T-cell (primary cell): ENCODE data around the gene SLC25A13. TPM values are rescaled to one million over a fixed set of nuclear protein-coding genes. Genes with fewer than 3 reads are reported as not detected.

Experiments used
- ATAC-seq, 4 experiments: fragments of 200-7000 bp in 3 of 4; fragments of 150-1000 bp in 1 of 4; cut with Tn5 transposase; replicated peaks in 1 of 4; 1 replicate in 3 of 4; 2 replicates in 1 of 4; pipeline ENCODE4 v1.10.0; 2021; ENCODE audit warnings: moderate library complexity in 3 of 4, mild to moderate bottlenecking in 2 of 4, moderate number of reproducible peaks in 1 of 4
- CTCF ChIA-PET, 2 donors: fragments of 300-600 bp; sonication (Branson Sonifier 250); formaldehyde crosslinking; loops; one replicate each; lab custom pipeline; 2022; ENCODE audit warnings: antibody characterized with exemption in 2 of 2; lab: Charles Lee
- POLR2A ChIA-PET, 2 donors: fragments of 300-600 bp; sonication (Branson Sonifier 250); formaldehyde crosslinking; loops; one replicate each; lab custom pipeline; 2022; ENCODE audit warnings: antibody characterized with exemption in 2 of 2; lab: Charles Lee
- DNase-seq, 35 experiments: peaks; one replicate each; pipeline versions ENCODE4 v3.0.0 to v3.0.0-alpha.2; 2013 to 2023
- H3K27ac ChIP-seq: one replicate; pipeline ENCODE4 v1.5.1; 2013; ENCODE audit warnings: low read length
- H3K27me3 ChIP-seq, 2 experiments: replicated peaks in 1 of 2; 1 replicate in 1 of 2; 2 replicates in 1 of 2; pipeline versions ENCODE4 v1.6.1 to v1.7.0; 2013; ENCODE audit warnings: low read length in 1 of 2, mixed read lengths in 1 of 2; ENCODE audit not compliant: control insufficient read depth in 2 of 2, insufficient read depth in 2 of 2; ENCODE audit errors: extremely low read depth in 1 of 2
- H3K36me3 ChIP-seq, 2 donors: 1 replicate in 1 of 2; 2 replicates in 1 of 2; pipeline versions ENCODE4 v1.6.1 to v1.7.0; 2013; ENCODE audit warnings: low read length in 1 of 2; ENCODE audit not compliant: control insufficient read depth in 2 of 2, insufficient read depth in 1 of 2; ENCODE audit errors: extremely low read depth in 1 of 2
- H3K4me1 ChIP-seq, 2 experiments: 1 replicate in 1 of 2; 2 replicates in 1 of 2; pipeline versions ENCODE4 v1.6.1 to v1.7.0; 2013; ENCODE audit warnings: low read length in 2 of 2, mixed read lengths in 1 of 2; ENCODE audit not compliant: insufficient read depth in 2 of 2, control insufficient read depth in 1 of 2; ENCODE audit errors: extremely low read depth in 1 of 2
- H3K4me3 ChIP-seq, 2 donors: 1 replicate in 1 of 2; 2 replicates in 1 of 2; pipeline versions ENCODE4 v1.5.1 to v1.7.0; 2013; ENCODE audit warnings: mild to moderate bottlenecking in 2 of 2, low read length in 1 of 2, moderate library complexity in 1 of 2; ENCODE audit not compliant: control insufficient read depth in 1 of 2; ENCODE audit errors: extremely low read depth in 1 of 2
- H3K9me3 ChIP-seq: 2 replicates; pipeline ENCODE4 v1.7.0; 2013
- H3K27ac Mint-ChIP-seq, 2 donors: one replicate each; pipeline ENCODE4 v1.8.0; 2020 to 2021; ENCODE audit warnings: mild to moderate bottlenecking in 2 of 2, mixed read lengths in 2 of 2
- H3K27me3 Mint-ChIP-seq, 2 donors: one replicate each; pipeline ENCODE4 v1.8.0; 2021 to 2022; ENCODE audit warnings: mixed read lengths in 2 of 2
- H3K36me3 Mint-ChIP-seq: one replicate; pipeline ENCODE4 v1.8.0; 2021; ENCODE audit warnings: mixed read lengths
- H3K4me1 Mint-ChIP-seq, 3 donors: one replicate each; pipeline ENCODE4 v1.8.0; 2020 to 2022; ENCODE audit warnings: mixed read lengths in 3 of 3, mild to moderate bottlenecking in 1 of 3
- H3K4me3 Mint-ChIP-seq, 3 donors: one replicate each; pipeline ENCODE4 v1.8.0; 2020 to 2022; ENCODE audit warnings: mild to moderate bottlenecking in 3 of 3, mixed read lengths in 3 of 3, moderate library complexity in 3 of 3
- H3K9me3 Mint-ChIP-seq, 3 donors: one replicate each; pipeline ENCODE4 v1.8.0; 2020 to 2022; ENCODE audit warnings: mixed read lengths in 3 of 3
- WGBS: methylation state at CpG from one replicate; pipeline ENCODE4 v1.1.5; 2013; ENCODE audit warnings: missing lambda C conversion rate; ENCODE audit not compliant: insufficient coverage; 5-methylcytosine and 5-hydroxymethylcytosine counted together
- total RNA-seq, 35 experiments: library from RNA in 6 of 35; stranded (reverse) in 6 of 35; fragments of 120-200 nt in 1 of 35; gene quantifications; one replicate each; pipeline versions ENCODE4 v1.2.1 to v1.2.4 and lab custom pipeline; 2013 to 2026

The SLC25A13 gene
- total RNA-seq, 5 donors from 2014 or later (not counting 1 experiment from before 2014, with no cell fraction given), result 8.1 to 19.1 (median 10.9) TPM

DNA sequence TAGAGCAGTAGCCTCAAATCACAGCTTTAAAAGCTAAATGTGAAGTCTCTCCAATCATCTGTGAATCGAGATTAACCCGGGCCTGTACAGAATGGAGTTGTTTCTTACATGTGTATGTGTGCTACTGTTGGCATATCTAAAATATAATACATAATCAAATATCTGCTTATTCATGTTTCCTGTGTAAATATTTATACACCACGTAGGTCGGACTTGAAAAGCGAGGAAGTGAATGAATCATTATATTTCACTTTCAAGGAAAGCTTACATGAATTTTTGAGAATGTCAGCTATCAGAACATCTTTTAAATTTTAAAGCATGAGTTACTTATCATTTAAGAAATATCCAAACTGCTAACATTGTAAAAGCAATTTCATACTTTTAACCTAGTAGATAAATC, 233.3 kb downstream of the SLC25A13 start:
- Mint-ChIP-seq H3K9me3 (no peaks in the 10 kb centered on the region), H3K4me1 (no peaks in the 10 kb centered on the region), H3K4me3 (no peak overlapping the region), H3K27ac (no peak overlapping the region), H3K27me3 (peaks cover 17 to 22% of the 10 kb centered on the region in 2 donors), H3K36me3 (no peaks in the 10 kb centered on the region)
- ATAC-seq, result no peak
- ChIA-PET POLR2A (no interaction called here), CTCF (no interaction called here)
- Histone ChIP-seq H3K36me3 (no peaks in the 10 kb centered on the region), H3K27me3 (peaks cover 0 to 9% of the 10 kb centered on the region in 2 experiments), H3K4me1 (no peaks in the 10 kb centered on the region), H3K4me3 (no peak overlapping the region), H3K9me3 (no peaks in the 10 kb centered on the region), H3K27ac (no peak overlapping the region)
- no CpG with 5 or more reads among the region's 5 CpGs for WGBS
- no peak for DNase-seq

DNA sequence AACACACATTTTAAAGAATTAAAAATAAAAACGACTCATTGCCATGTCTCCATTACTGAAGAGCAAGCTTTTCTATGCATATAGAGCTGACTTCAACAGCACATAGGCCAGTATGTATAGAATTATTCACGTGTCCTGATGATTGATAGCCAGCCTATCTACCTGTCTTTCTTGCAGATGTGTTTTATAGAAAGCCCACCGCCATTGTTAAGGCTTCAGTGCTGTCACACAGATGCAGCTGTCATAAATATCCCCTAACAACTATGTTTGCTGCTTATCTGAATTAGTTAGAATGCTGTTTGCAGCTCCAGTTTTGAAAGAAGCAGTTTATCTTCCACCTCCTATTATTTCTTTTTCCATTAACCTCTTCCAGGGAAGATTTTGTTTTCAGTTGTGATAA, 235.9 kb downstream of the SLC25A13 start:
- Mint-ChIP-seq H3K27ac (no peak overlapping the region), H3K27me3 (peaks cover 8 to 25% of the 10 kb centered on the region in 2 donors), H3K4me1 (no peaks in the 10 kb centered on the region), H3K4me3 (no peak overlapping the region), H3K9me3 (no peaks in the 10 kb centered on the region), H3K36me3 (no peaks in the 10 kb centered on the region)
- no CpG with 5 or more reads among the region's 3 CpGs for WGBS
- Histone ChIP-seq H3K27me3 (peaks cover 0 to 4% of the 10 kb centered on the region in 2 experiments), H3K9me3 (no peaks in the 10 kb centered on the region), H3K36me3 (no peaks in the 10 kb centered on the region), H3K27ac (no peak overlapping the region), H3K4me1 (no peaks in the 10 kb centered on the region), H3K4me3 (no peak overlapping the region)
- ATAC-seq (no peak), DNase-seq (no peak)
- ChIA-PET CTCF (interaction anchor here (0.6 to 1.5 kb wide), 2 partner anchors 11 to 48 kb away, joined by 3 to 4 read pairs; no protein-coding TSS in a partner anchor), POLR2A (interaction anchor here in 1 of 2 donors (0.5 kb wide), 1 partner anchor 30 kb away, joined by 3 read pairs; no protein-coding TSS in a partner anchor)

GRCh38 chr7:96084881-96085553, 236.9 kb downstream of the SLC25A13 start:
- Histone ChIP-seq H3K4me1 (no peaks in the 10 kb centered on the region), H3K36me3 (no peaks in the 10 kb centered on the region), H3K27ac (no peak overlapping the region), H3K4me3 (no peak overlapping the region), H3K27me3 (peaks cover 0 to 4% of the 10 kb centered on the region in 2 experiments), H3K9me3 (no peaks in the 10 kb centered on the region)
- H3K4me1 Mint-ChIP-seq, result no peaks in the 10 kb centered on the region
- H3K27ac Mint-ChIP-seq, result no peak overlapping the region
- peaks cover 5 to 22% of the 10 kb centered on the region in 2 donors for H3K27me3 Mint-ChIP-seq
- POLR2A ChIA-PET, result no interaction called here
- CTCF ChIA-PET, result interaction anchor here in 1 of 2 donors (1.5 kb wide), 1 partner anchor 10 kb away, joined by 4 read pairs; no protein-coding TSS in a partner anchor
- H3K9me3 Mint-ChIP-seq, result no peaks in the 10 kb centered on the region
- no peak for ATAC-seq
- H3K36me3 Mint-ChIP-seq, result no peaks in the 10 kb centered on the region
- WGBS, result no CpG with 5 or more reads among the region's 1 CpG
- DNase-seq, result no peak
- H3K4me3 Mint-ChIP-seq, result no peak overlapping the region

- peaks cover 0 to 12% of the 10 kb centered on the region in 2 experiments for H3K27me3 ChIP-seq
- Mint-ChIP-seq H3K9me3 (no peaks in the 10 kb centered on the region), H3K27ac (no peak overlapping the region), H3K4me1 (peaks cover 10 to 14% (median 13%) of the 10 kb centered on the region in 3 donors), H3K4me3 (no peak overlapping the region), H3K27me3 (peaks cover 22 to 24% of the 10 kb centered on the region in 2 donors), H3K36me3 (no peaks in the 10 kb centered on the region)
- peaks cover 0 to 9% of the 10 kb centered on the region in 2 experiments for H3K4me1 ChIP-seq
- ChIA-PET CTCF (no interaction called here), POLR2A (no interaction called here)
- H3K4me3 ChIP-seq, result no peak overlapping the region
- H3K27ac ChIP-seq, result no peak overlapping the region
- H3K9me3 ChIP-seq, result no peaks in the 10 kb centered on the region
- no peak for ATAC-seq
- no peaks in the 10 kb centered on the region for H3K36me3 ChIP-seq
- WGBS, result 96% methylated on average over 3 of the region's 6 CpGs
- no peak for DNase-seq
These were observed 241.9 kb downstream of the SLC25A13 start for GRCh38 chr7:96080027-96080426.

- peaks cover 25 to 33% of the 10 kb centered on the region in 2 donors for H3K27me3 Mint-ChIP-seq
- DNase-seq (peak in 1 of 35 experiments; percentile 1), ATAC-seq (no peak)
- H3K4me1 Mint-ChIP-seq, result peaks cover 10 to 14% (median 13%) of the 10 kb centered on the region in 3 donors
- Histone ChIP-seq H3K36me3 (no peaks in the 10 kb centered on the region), H3K4me3 (peak overlapping the region; percentile 38 to 60), H3K9me3 (no peaks in the 10 kb centered on the region), H3K27ac (no peak overlapping the region), H3K4me1 (peaks cover 0 to 9% of the 10 kb centered on the region in 2 experiments), H3K27me3 (peaks cover 0 to 12% of the 10 kb centered on the region in 2 experiments)
- WGBS, result 10% methylated on average over 6 of the region's 10 CpGs
- ChIA-PET CTCF (interaction anchor here (0.6 to 2.0 kb wide), 20 partner anchors 11 to 1938 kb away, joined by 3 to 13 read pairs (median 6); no protein-coding TSS in a partner anchor), POLR2A (no interaction called here)
- peak overlapping the region; percentile 79 to 81 (median 80) for H3K4me3 Mint-ChIP-seq
- no peaks in the 10 kb centered on the region for H3K36me3 Mint-ChIP-seq
- H3K27ac Mint-ChIP-seq, result no peak overlapping the region
- no peaks in the 10 kb centered on the region for H3K9me3 Mint-ChIP-seq
These were observed 245.6 kb downstream of the SLC25A13 start for GRCh38 chr7:96076350-96076707.

DNA sequence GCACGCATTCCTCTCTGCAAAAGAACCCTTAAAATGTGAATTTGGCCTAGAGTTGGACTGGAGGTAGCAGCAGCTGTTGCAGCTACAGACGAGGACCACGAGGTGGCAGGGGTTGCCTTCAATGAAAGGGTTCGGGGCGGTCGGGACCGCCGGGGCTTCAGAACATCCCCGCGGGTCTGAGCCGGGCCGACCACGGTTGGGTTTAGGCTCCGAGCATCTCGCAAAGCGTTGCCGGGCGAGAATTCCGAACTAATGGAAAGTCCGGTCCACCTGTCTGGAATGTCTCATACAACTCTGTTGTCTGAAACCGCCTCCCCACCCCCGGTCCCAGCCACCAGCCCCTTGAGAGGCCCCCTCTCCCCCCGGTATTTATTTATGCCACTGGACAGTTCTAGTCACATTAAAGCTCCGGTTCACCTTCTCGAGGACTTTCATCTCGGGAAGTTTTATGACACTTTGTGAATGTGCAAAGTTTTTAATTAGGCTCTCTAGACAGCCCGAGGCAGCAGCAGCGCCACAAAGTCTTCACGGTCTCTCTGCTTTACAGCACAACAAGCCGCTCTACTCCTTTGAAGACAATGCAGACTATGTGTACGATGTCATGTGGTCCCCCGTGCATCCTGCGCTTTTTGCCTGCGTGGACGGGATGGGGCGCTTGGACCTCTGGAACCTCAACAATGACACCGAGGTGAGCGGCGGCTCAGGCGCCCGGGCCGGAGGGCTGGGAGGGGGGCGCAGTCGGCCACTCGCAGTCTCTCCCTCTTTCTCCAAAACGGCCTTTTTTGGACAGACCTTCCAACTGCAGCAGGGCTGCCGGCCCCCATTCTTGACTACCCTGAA, 246.2 kb downstream of the SLC25A13 start:
- DNase-seq, result peak in 33 of 35 experiments; percentile 3 to 60 (median 31)
- Mint-ChIP-seq H3K4me1 (peaks cover 10 to 14% (median 13%) of the 10 kb centered on the region in 3 donors), H3K27me3 (peaks cover 27 to 31% of the 10 kb centered on the region in 2 donors), H3K4me3 (peak overlapping the region; percentile 79 to 81 (median 80)), H3K36me3 (no peaks in the 10 kb centered on the region), H3K9me3 (no peaks in the 10 kb centered on the region), H3K27ac (no peak overlapping the region)
- H3K4me3 ChIP-seq, result peak overlapping the region; percentile 38 to 60
- peaks cover 0 to 12% of the 10 kb centered on the region in 2 experiments for H3K27me3 ChIP-seq
- CTCF ChIA-PET, result interaction anchor here (0.6 to 2.0 kb wide), 18 partner anchors 10 to 1938 kb away, joined by 3 to 13 read pairs (median 6); no protein-coding TSS in a partner anchor
- H3K36me3 ChIP-seq, result no peaks in the 10 kb centered on the region
- peaks cover 0 to 9% of the 10 kb centered on the region in 2 experiments for H3K4me1 ChIP-seq
- H3K27ac ChIP-seq, result no peak overlapping the region
- ATAC-seq, result peak; percentile 84 to 88 (median 86)
- no peaks in the 10 kb centered on the region for H3K9me3 ChIP-seq
- POLR2A ChIA-PET, result no interaction called here
- WGBS, result 4% methylated on average over 35 of the region's 47 CpGs
